GM10847 (cell line): ENCODE results near the gene INSL4.

ENCODE experiments used
- POLR2A ChIP-seq: IDR thresholded peaks from 2 replicates; pipeline ENCODE4 v1.6.1; 2011; ENCODE audit not compliant: insufficient read length; ENCODE audit errors: extremely low read depth

Gene INSL4

DNA sequence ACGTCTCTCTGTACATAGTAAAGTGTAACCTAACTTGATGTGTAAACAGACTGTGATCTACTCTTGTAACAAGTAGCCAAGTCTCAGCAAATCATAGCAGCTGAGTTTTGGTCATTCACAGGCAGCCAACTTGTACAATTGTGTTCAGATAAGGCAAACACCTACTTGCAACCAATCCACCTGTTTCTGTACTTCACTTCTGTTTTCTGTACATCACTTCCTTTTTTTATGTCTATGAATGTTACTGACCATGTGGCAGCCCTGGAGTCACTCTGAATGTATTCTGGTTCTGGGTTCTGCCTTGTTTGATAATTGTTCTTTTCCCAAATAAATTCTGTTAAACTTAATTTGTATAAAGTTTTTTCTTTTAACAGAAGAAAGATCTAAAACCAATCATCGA, 47.3 kb downstream of the INSL4 start:
- no peak for TF ChIP-seq POLR2A
